Mesendoderm (in vitro differentiated cells): ENCODE measurements around the gene SUN5.

Experiments
- DNase-seq: peaks from one replicate; pipeline ENCODE4 v3.0.0; 2013
- H2AK5ac ChIP-seq: 2 replicates; pipeline ENCODE4 v1.6.1; 2013; ENCODE audit warnings: low read length, inconsistent platforms
- H2BK120ac ChIP-seq: 2 replicates; pipeline ENCODE4 v1.6.1; 2013; ENCODE audit warnings: low read depth, mild to moderate bottlenecking, low read length, moderate library complexity, mixed read lengths
- H2BK15ac ChIP-seq: replicated peaks from 2 replicates; pipeline ENCODE4 v1.6.1; 2013; ENCODE audit warnings: low read depth, mild to moderate bottlenecking, moderate library complexity
- H2BK5ac ChIP-seq: 2 replicates; pipeline ENCODE4 v1.6.1; 2013; ENCODE audit warnings: low read length, inconsistent platforms
- H3K18ac ChIP-seq: 2 replicates; pipeline ENCODE4 v1.6.1; 2013; ENCODE audit warnings: mild to moderate bottlenecking, low read length, mixed read lengths
- H3K23ac ChIP-seq: one replicate; pipeline ENCODE4 v1.6.1; 2013; ENCODE audit warnings: low read length
- H3K27ac ChIP-seq: 2 replicates; pipeline ENCODE4 v1.5.1; 2013; ENCODE audit warnings: low read depth, mild to moderate bottlenecking, inconsistent platforms, low read length, moderate library complexity
- H3K27me3 ChIP-seq: 2 replicates; pipeline ENCODE4 v1.6.1; 2013; ENCODE audit warnings: low read length, control low read depth, mild to moderate bottlenecking, inconsistent platforms; ENCODE audit not compliant: insufficient read depth, poor library complexity
- H3K36me3 ChIP-seq: 2 replicates; pipeline ENCODE4 v1.6.1; 2013; ENCODE audit warnings: low read length, inconsistent platforms; ENCODE audit not compliant: control insufficient read depth, insufficient read depth
- H3K4ac ChIP-seq: one replicate; pipeline ENCODE4 v1.6.1; 2013; ENCODE audit warnings: low read depth, mild to moderate bottlenecking, low read length, moderate library complexity
- H3K4me1 ChIP-seq: 2 replicates; pipeline ENCODE4 v1.6.1; 2013; ENCODE audit warnings: low read depth, low read length, inconsistent platforms; ENCODE audit not compliant: control insufficient read depth
- H3K4me2 ChIP-seq: 2 replicates; pipeline ENCODE4 v1.6.1; 2013; ENCODE audit warnings: low read length
- H3K4me3 ChIP-seq: 2 replicates; pipeline ENCODE4 v1.5.1; 2013; ENCODE audit warnings: mild to moderate bottlenecking, low read length
- H3K56ac ChIP-seq: one replicate; pipeline ENCODE4 v1.6.1; 2013; ENCODE audit warnings: low read length
- H3K79me1 ChIP-seq: 2 replicates; pipeline ENCODE4 v1.6.1; 2013; ENCODE audit warnings: low read length, inconsistent platforms
- H3K79me2 ChIP-seq: 2 replicates; pipeline ENCODE4 v1.6.1; 2013; ENCODE audit warnings: mild to moderate bottlenecking, low read length; ENCODE audit not compliant: control insufficient read depth, insufficient read depth
- H3K9ac ChIP-seq: 2 replicates; pipeline ENCODE4 v1.6.1; 2013; ENCODE audit warnings: low read length, inconsistent platforms
- H4K5ac ChIP-seq: one replicate; pipeline ENCODE4 v1.6.1; 2013; ENCODE audit warnings: low read length
- H4K8ac ChIP-seq: one replicate; pipeline ENCODE4 v1.6.1; 2013; ENCODE audit warnings: low read depth, mild to moderate bottlenecking, control low read depth, low read length, moderate library complexity
- WGBS: extraction: QIAGEN DNeasy Blood & Tissue Kit; methylation state at CpG from one replicate; pipeline ENCODE4 v1.1.7; 2013; ENCODE audit warnings: low lambda C conversion rate, missing lambda C conversion rate; ENCODE audit not compliant: insufficient coverage; ENCODE audit errors: extremely low coverage; 5-methylcytosine and 5-hydroxymethylcytosine counted together

SUN5 gene

GRCh38 chr20:33008336-33009213, 4.3 kb upstream of the SUN5 start:
- no CpG with 5 or more reads among the region's 23 CpGs for WGBS
- Histone ChIP-seq H3K18ac (no peak overlapping the region), H3K36me3 (no peaks in the 10 kb centered on the region), H3K27ac (no peak overlapping the region), H3K4me1 (no peaks in the 10 kb centered on the region), H3K4me2 (no peak overlapping the region), H3K27me3 (no peaks in the 10 kb centered on the region), H3K56ac (no peak overlapping the region), H4K8ac (no peak overlapping the region), H3K4ac (no peak overlapping the region), H2BK120ac (no peak overlapping the region), H4K5ac (no peak overlapping the region), H3K9ac (no peak overlapping the region), H2BK15ac (no peak overlapping the region), H2BK5ac (no peak overlapping the region), H2AK5ac (no peak overlapping the region), H3K4me3 (no peak overlapping the region), H3K23ac (no peak overlapping the region), H3K79me1 (no peaks in the 10 kb centered on the region), H3K79me2 (no peaks in the 10 kb centered on the region)
- DNase-seq, result no peak

- H3K79me2 ChIP-seq, result no peaks in the 10 kb centered on the region
- no peak within 1 kb of the TSS for H2BK5ac ChIP-seq
- H3K23ac ChIP-seq, result no peak within 1 kb of the TSS
- H3K18ac ChIP-seq, result no peak within 1 kb of the TSS
- H4K5ac ChIP-seq, result no peak within 1 kb of the TSS
- H3K4me3 ChIP-seq, result no peak within 1 kb of the TSS
- H3K4me2 ChIP-seq, result no peak within 1 kb of the TSS
- H3K36me3 ChIP-seq, result no peaks in the 10 kb centered on the region
- H3K4ac ChIP-seq, result no peak within 1 kb of the TSS
- no peak within 1 kb of the TSS for H3K9ac ChIP-seq
- peak within 1 kb of the TSS; percentile 37 for H2AK5ac ChIP-seq
- H2BK15ac ChIP-seq, result no peak within 1 kb of the TSS
- H3K79me1 ChIP-seq, result no peaks in the 10 kb centered on the region
- no peak within 1 kb of the TSS for H4K8ac ChIP-seq
- DNase-seq, result no peak
- WGBS, result no CpG with 5 or more reads among the region's 11 CpGs
- no peak within 1 kb of the TSS for H3K27ac ChIP-seq
- no peak within 1 kb of the TSS for H2BK120ac ChIP-seq
- peak within 1 kb of the TSS; percentile 5 for H3K56ac ChIP-seq
- no peaks in the 10 kb centered on the region for H3K27me3 ChIP-seq
- H3K4me1 ChIP-seq, result no peaks in the 10 kb centered on the region
These were observed 3.4 kb upstream of the SUN5 start, which contains the start of gene BPIFB2 for GRCh38 chr20:33007376-33008335. Gene BPIFB2 (plus strand): TSS chr20:33007704. CDS start chr20:33008575, 871 bp downstream.

- Histone ChIP-seq H3K4ac (no peak overlapping the region), H2BK120ac (no peak overlapping the region), H3K18ac (no peak overlapping the region), H2BK5ac (no peak overlapping the region), H4K8ac (no peak overlapping the region), H3K27me3 (no peaks in the 10 kb centered on the region), H3K4me3 (no peak overlapping the region), H3K9ac (no peak overlapping the region), H2AK5ac (peak overlapping the region; percentile 37), H4K5ac (no peak overlapping the region), H3K4me1 (no peaks in the 10 kb centered on the region), H3K56ac (peak overlapping the region; percentile 5), H3K4me2 (no peak overlapping the region), H3K27ac (no peak overlapping the region), H3K79me1 (no peaks in the 10 kb centered on the region), H3K79me2 (no peaks in the 10 kb centered on the region), H2BK15ac (no peak overlapping the region), H3K36me3 (no peaks in the 10 kb centered on the region), H3K23ac (no peak overlapping the region)
- WGBS, result no CpG with 5 or more reads among the region's 8 CpGs
- DNase-seq, result no peak
These were observed 2.6 kb upstream of the SUN5 start for GRCh38 chr20:33006776-33007375.

GRCh38 chr20:33005908-33006775, 1.9 kb upstream of the SUN5 start:
- no peaks in the 10 kb centered on the region for H3K4me1 ChIP-seq
- H3K27me3 ChIP-seq, result no peaks in the 10 kb centered on the region
- no CpG with 5 or more reads among the region's 8 CpGs for WGBS
- H4K8ac ChIP-seq, result no peak overlapping the region
- H3K9ac ChIP-seq, result no peak overlapping the region
- no peak for DNase-seq
- H3K23ac ChIP-seq, result no peak overlapping the region
- H3K56ac ChIP-seq, result peak overlapping the region; percentile 5
- H3K18ac ChIP-seq, result no peak overlapping the region
- no peak overlapping the region for H3K4ac ChIP-seq
- H3K27ac ChIP-seq, result no peak overlapping the region
- H2BK15ac ChIP-seq, result no peak overlapping the region
- no peak overlapping the region for H4K5ac ChIP-seq
- peak overlapping the region; percentile 37 for H2AK5ac ChIP-seq
- no peak overlapping the region for H2BK5ac ChIP-seq
- H3K4me2 ChIP-seq, result no peak overlapping the region
- H3K36me3 ChIP-seq, result no peaks in the 10 kb centered on the region
- H3K4me3 ChIP-seq, result no peak overlapping the region
- no peaks in the 10 kb centered on the region for H3K79me1 ChIP-seq
- no peaks in the 10 kb centered on the region for H3K79me2 ChIP-seq
- H2BK120ac ChIP-seq, result no peak overlapping the region

GRCh38 chr20:33005132-33005566, 916 bp upstream of the SUN5 start:
- Histone ChIP-seq H3K4me2 (no peak overlapping the region), H3K36me3 (no peaks in the 10 kb centered on the region), H3K9ac (no peak overlapping the region), H3K18ac (no peak overlapping the region), H2BK5ac (no peak overlapping the region), H4K5ac (no peak overlapping the region), H4K8ac (no peak overlapping the region), H3K4ac (no peak overlapping the region), H3K27me3 (no peaks in the 10 kb centered on the region), H3K4me3 (no peak overlapping the region), H2BK120ac (no peak overlapping the region), H3K27ac (no peak overlapping the region), H2BK15ac (no peak overlapping the region), H3K79me2 (no peaks in the 10 kb centered on the region), H3K79me1 (no peaks in the 10 kb centered on the region), H2AK5ac (no peak overlapping the region), H3K23ac (no peak overlapping the region), H3K56ac (no peak overlapping the region), H3K4me1 (no peaks in the 10 kb centered on the region)
- DNase-seq, result peak; percentile 76
- WGBS, result no CpG with 5 or more reads among the region's 4 CpGs
